ENCODE results near the gene GDE1. TPM values are rescaled to one million over a fixed set of nuclear protein-coding genes. Genes with fewer than 3 reads are reported as not detected.

GDE1 gene
- total RNA-seq, 1 donor from 2014 or later, result 87.0 TPM

DNA sequence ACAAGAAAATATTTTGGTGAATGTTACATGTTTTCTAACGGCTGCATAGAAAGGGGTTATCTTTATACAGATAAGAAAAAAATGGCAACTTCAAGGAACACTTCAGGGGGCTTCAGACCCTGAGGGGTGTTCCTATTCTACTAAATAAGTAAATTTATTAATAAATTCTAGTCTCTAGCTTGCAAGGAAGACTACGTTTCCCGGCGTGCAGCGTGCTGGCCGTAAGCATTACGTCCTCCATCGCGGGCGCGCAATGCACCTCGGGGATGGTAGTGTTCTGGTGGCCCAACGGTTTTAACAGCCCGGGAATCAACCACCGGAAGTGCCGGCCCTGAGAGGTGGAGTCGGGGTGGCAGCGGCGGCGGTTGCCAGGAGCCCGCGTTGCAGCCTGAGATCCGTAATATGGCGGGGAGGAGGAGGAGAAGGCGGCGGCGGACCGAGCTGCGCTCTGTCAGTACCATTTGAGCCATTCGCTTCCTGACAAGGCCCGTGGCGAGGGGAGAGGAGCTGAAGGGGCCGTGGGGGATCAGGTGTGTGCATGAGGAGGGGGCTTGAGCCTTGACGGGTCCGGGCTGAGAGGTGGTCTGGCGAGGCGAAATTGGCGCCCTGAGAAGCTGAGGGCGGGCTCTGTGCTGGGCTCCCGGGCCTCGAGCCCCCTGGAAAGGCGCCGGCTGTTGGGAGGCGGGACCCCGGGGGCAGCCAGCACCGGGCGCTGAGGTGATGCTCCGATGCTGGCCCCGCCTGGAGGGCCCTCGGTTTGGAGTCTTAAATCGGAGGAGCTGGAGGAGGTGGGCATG lies 1.9 kb upstream of the GDE1 start, which contains the start of gene CCP110:
Gene CCP110 (plus strand): TSS at position 384 of the 797 bp plus-strand sequence. CDS start 3,940 bp downstream, outside the sequence.
- TF ChIP-seq, protein P1, sequence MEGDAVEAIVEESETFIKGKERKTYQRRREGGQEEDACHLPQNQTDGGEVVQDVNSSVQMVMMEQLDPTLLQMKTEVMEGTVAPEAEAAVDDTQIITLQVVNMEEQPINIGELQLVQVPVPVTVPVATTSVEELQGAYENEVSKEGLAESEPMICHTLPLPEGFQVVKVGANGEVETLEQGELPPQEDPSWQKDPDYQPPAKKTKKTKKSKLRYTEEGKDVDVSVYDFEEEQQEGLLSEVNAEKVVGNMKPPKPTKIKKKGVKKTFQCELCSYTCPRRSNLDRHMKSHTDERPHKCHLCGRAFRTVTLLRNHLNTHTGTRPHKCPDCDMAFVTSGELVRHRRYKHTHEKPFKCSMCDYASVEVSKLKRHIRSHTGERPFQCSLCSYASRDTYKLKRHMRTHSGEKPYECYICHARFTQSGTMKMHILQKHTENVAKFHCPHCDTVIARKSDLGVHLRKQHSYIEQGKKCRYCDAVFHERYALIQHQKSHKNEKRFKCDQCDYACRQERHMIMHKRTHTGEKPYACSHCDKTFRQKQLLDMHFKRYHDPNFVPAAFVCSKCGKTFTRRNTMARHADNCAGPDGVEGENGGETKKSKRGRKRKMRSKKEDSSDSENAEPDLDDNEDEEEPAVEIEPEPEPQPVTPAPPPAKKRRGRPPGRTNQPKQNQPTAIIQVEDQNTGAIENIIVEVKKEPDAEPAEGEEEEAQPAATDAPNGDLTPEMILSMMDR (conservative IDR thresholded peaks at IDR 0.05; ENCODE audit: low read depth, low read length), result no peak
- peak within 1 kb of the TSS; percentile 95 for H3K4me3 ChIP-seq (ENCODE audit: low read depth, low read length)
- DNase-seq (ENCODE audit: low read depth), result peak; percentile 63

DNA sequence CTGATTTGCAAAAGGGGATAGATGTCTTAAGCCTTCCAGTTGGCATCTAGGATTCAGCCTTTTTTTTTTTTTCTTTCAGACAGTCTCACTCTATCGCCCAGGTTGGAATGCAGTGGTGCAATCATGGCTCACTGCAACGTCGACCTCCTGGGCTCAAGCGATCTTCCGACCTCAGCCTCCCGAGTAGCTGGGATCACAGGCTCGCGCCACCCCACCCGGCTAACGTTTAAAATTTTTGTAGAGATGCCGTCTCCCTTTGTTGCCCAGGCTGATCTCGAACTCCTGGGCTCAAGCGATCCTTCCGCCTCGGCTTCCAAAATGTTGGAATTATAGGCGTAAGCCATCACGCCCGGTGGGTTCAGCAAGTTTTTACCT lies 1.3 kb upstream of the GDE1 start:
- TF ChIP-seq, protein P1 (conservative IDR thresholded peaks at IDR 0.05; ENCODE audit: low read depth, low read length), result no peak
- no peak overlapping the region for H3K4me3 ChIP-seq (ENCODE audit: low read depth, low read length)
- no peak for DNase-seq (ENCODE audit: low read depth)

GRCh38 chr16:19522760-19523159 lies 862 bp upstream of the GDE1 start:
- TF ChIP-seq, protein P1 (conservative IDR thresholded peaks at IDR 0.05; ENCODE audit: low read depth, low read length), result no peak
- DNase-seq (ENCODE audit: low read depth), result no peak
- H3K4me3 ChIP-seq (ENCODE audit: low read depth, low read length), result no peak overlapping the region

DNA sequence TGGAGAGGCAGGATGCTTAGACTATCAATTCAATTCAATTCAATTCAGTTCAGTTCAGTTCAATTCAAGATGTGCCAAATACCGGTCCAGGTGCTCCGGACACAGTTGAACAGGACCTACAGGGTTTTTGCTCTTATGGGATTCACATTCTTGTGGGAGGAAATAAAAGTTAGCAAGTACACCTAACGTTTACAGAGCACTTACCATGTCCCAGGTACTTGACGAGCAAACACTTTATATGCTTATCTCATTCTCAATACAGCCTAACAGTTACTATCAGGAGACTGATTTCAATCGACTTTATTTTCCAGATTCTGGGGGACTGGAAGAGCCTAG lies 467 bp upstream of the GDE1 start:
- TF ChIP-seq, protein P1 (conservative IDR thresholded peaks at IDR 0.05; ENCODE audit: low read depth, low read length), result no peak
- no peak for DNase-seq (ENCODE audit: low read depth)
- H3K4me3 ChIP-seq (ENCODE audit: low read depth, low read length), result peak overlapping the region; percentile 71

- peak overlapping the region; percentile 71 for H3K4me3 ChIP-seq (ENCODE audit: low read depth, low read length)
- TF ChIP-seq, protein P1 (conservative IDR thresholded peaks at IDR 0.05; ENCODE audit: low read depth, low read length), result no peak
- no peak for DNase-seq (ENCODE audit: low read depth)
These were observed 1.0 kb downstream of the GDE1 start for GRCh38 chr16:19520861-19521331.

DNA sequence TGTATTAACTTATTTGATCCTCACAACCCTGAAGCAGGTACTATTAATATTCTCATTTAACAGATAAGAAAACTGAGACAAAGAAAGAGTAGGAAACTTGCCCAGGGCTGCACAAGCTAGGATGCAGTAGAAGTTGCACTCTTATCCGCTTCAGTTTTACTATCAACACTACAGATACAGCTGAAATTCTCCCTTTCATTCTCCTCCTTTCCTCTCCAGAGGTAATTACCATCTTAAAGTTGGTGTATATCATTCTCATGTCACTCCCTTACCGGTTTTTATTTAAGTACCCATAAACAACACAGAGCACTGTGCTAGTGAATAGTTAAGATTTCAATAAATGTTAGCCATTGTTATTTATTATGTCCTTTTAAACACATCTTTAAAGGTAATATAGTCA lies 3.5 kb downstream of the GDE1 start:
- H3K4me3 ChIP-seq (ENCODE audit: low read depth, low read length), result no peak overlapping the region
- TF ChIP-seq, protein P1 (conservative IDR thresholded peaks at IDR 0.05; ENCODE audit: low read depth, low read length), result no peak
- no peak for DNase-seq (ENCODE audit: low read depth)
